ENCODE results near the gene WDR1. TPM values are rescaled to one million over a fixed set of nuclear protein-coding genes. Genes with fewer than 3 reads are reported as not detected.

WDR1 gene
- total and polyA plus RNA-seq, 2 experiments from 2014 or later = 413 to 487 TPM

DNA sequence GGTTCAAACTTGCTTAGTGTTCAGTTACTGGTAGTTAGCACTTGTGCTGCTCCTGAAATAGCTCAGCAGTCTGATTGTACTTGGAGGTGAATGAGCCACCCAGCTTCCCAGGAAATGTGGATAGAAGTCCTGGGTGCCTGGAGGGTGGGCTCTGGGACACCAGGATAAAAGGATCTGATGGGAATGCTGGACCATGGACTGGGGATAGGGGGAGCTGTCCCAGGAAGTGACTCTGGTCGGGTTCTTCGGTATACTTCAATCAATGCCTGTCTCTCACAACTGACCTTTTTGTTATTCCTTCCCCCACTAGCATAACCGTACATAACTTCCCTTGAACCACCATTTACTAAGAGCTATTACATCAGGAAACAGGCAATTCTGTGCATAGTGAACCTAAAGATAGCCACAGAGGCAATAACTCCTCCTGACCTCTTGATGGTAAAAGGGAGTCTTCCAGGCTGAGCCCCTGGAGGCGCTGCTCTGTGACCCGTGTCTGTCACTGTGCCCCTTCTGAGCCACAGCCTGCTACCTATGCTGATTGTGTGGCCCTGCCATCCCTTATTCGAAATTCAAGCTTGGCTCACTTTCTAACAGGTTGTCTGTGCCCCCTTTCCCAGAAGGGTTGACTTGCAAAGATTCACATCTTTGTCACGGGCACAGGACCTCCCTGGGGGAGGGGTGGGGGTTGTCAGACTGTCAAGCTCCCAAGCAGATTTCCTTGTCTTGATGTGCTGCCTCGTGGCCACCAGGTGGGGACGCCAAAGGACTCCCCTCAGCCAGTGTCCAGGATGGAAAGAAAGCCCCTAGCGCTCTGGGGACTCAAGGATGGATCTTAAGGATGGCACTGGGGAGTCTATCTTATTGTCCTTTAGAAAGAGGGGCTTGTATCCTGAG is 24.5 kb upstream of the WDR1 start:
- H3K79me2 ChIP-seq (ENCODE audit: insufficient read depth) = no peaks in the 10 kb centered on the region
- in situ Hi-C loops (cut with MboI) = no loop called here
- TF ChIP-seq EZH2 (IDR thresholded peaks at IDR 0.05; ENCODE audit: insufficient read depth, poor library complexity, severe bottlenecking) = no peak
- no peak for TF ChIP-seq EZH2phosphoT487 (IDR thresholded peaks at IDR 0.05; ENCODE audit: insufficient read depth, low read depth)
- H3F3A ChIP-seq (ENCODE audit: insufficient read depth) = no peaks in the 10 kb centered on the region
- H3K9ac ChIP-seq = no peak overlapping the region
- H4K20me1 ChIP-seq (ENCODE audit: insufficient read depth) = no peaks in the 10 kb centered on the region
- no peak overlapping the region for H2AFZ ChIP-seq
- H3K4me2 ChIP-seq (ENCODE audit: unreplicated experiment) = no peak overlapping the region
- H3K36me3 ChIP-seq (ENCODE audit: low read depth) = no peaks in the 10 kb centered on the region
- DNase-seq = no peak
- H3K27me3 ChIP-seq (replicated peaks; ENCODE audit: insufficient read depth) = peaks cover 12% of the 10 kb centered on the region
- H3K4me3 ChIP-seq = no peak overlapping the region
- no peak overlapping the region for H3K27ac ChIP-seq
- H3K4me1 ChIP-seq (ENCODE audit: insufficient read depth) = no peaks in the 10 kb centered on the region
- H3K9me2 ChIP-seq (ENCODE audit: insufficient read depth) = no peaks in the 10 kb centered on the region
- WGBS, 2 experiments (ENCODE audit: low coverage in 1 of 2, low lambda C conversion rate in 2 of 2, missing lambda C conversion rate in 2 of 2) = 43 to 45% methylated on average over 10 of the region's 10 CpGs
- no peaks in the 10 kb centered on the region for H3K9me3 ChIP-seq (ENCODE audit: low read depth)

DNA sequence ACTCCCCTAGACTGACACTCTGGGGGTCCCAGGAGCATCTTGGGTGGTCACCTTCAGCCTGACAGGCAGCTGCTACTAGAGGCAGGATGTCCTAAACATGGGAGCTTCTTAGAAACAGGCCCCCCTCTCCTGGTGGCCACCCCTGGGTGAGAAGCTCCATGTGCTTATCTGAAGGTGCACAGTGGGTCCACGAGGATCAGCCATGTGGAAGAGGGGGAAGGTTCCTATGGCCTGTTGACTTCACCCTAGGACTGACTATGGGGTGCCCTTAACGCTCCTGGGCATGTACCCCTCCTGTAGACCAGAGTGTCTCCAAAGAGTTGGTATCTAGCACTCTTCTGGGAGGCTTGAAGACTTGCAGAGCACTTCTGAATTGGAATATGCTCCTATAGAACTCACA is 22.9 kb upstream of the WDR1 start:
- no peak overlapping the region for H3K4me2 ChIP-seq (ENCODE audit: unreplicated experiment)
- H3K36me3 ChIP-seq (ENCODE audit: low read depth) = no peaks in the 10 kb centered on the region
- H2AFZ ChIP-seq = no peak overlapping the region
- no peaks in the 10 kb centered on the region for H4K20me1 ChIP-seq (ENCODE audit: insufficient read depth)
- no peaks in the 10 kb centered on the region for H3K4me1 ChIP-seq (ENCODE audit: insufficient read depth)
- in situ Hi-C loops (cut with MboI) = no loop called here
- H3K9me3 ChIP-seq (ENCODE audit: low read depth) = no peaks in the 10 kb centered on the region
- DNase-seq = no peak
- no peak for TF ChIP-seq EZH2 (IDR thresholded peaks at IDR 0.05; ENCODE audit: insufficient read depth, poor library complexity, severe bottlenecking)
- TF ChIP-seq EZH2phosphoT487 (IDR thresholded peaks at IDR 0.05; ENCODE audit: insufficient read depth, low read depth) = no peak
- H3K27ac ChIP-seq = no peak overlapping the region
- H3F3A ChIP-seq (ENCODE audit: insufficient read depth) = no peaks in the 10 kb centered on the region
- no peaks in the 10 kb centered on the region for H3K9me2 ChIP-seq (ENCODE audit: insufficient read depth)
- no peak overlapping the region for H3K4me3 ChIP-seq
- WGBS, 2 experiments (ENCODE audit: low coverage in 1 of 2, low lambda C conversion rate in 2 of 2, missing lambda C conversion rate in 2 of 2) = 29 to 41% methylated on average over 2 of the region's 2 CpGs
- H3K9ac ChIP-seq = no peak overlapping the region
- H3K79me2 ChIP-seq (ENCODE audit: insufficient read depth) = no peaks in the 10 kb centered on the region
- H3K27me3 ChIP-seq (replicated peaks; ENCODE audit: insufficient read depth) = peaks cover 7% of the 10 kb centered on the region

DNA sequence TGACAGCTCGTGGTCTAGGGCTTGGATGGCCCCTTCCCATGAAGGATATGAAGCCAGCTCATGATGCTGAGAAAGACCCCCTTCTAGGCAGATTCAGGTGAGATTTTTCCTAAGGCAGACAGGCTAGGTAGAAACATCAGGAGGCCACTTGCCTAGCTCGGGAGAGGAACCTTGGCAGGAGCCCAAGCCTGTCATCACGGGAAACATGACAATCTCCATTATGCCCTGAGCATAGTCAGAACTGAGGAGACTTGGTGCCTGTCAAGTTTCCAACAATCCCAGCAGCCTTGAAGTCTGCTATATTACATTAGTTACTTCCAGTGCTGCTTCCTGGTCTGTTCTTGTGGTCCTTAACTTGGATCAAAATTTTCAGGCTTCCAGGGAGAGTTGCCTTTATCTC is 18.7 kb upstream of the WDR1 start:
- no peak overlapping the region for H2AFZ ChIP-seq
- no peak for DNase-seq
- H3K27me3 ChIP-seq (replicated peaks; ENCODE audit: insufficient read depth) = no peaks in the 10 kb centered on the region
- in situ Hi-C loops (cut with MboI) = no loop called here
- H3K79me2 ChIP-seq (ENCODE audit: insufficient read depth) = no peaks in the 10 kb centered on the region
- peaks cover 2% of the 10 kb centered on the region for H3F3A ChIP-seq (ENCODE audit: insufficient read depth)
- peaks cover 2% of the 10 kb centered on the region; the same call in 1 of the 2 replicates for H3K4me1 ChIP-seq (ENCODE audit: insufficient read depth)
- H3K36me3 ChIP-seq (ENCODE audit: low read depth) = no peaks in the 10 kb centered on the region
- no peak overlapping the region for H3K27ac ChIP-seq
- no peaks in the 10 kb centered on the region for H3K9me3 ChIP-seq (ENCODE audit: low read depth)
- WGBS, 2 experiments (ENCODE audit: low coverage in 1 of 2, low lambda C conversion rate in 2 of 2, missing lambda C conversion rate in 2 of 2) = 39 to 61% methylated on average over 3 of the region's 3 CpGs
- H3K4me2 ChIP-seq (ENCODE audit: unreplicated experiment) = no peak overlapping the region
- TF ChIP-seq EZH2phosphoT487 (IDR thresholded peaks at IDR 0.05; ENCODE audit: insufficient read depth, low read depth) (no peak), EZH2 (IDR thresholded peaks at IDR 0.05; ENCODE audit: insufficient read depth, poor library complexity, severe bottlenecking) (no peak)
- H4K20me1 ChIP-seq (ENCODE audit: insufficient read depth) = no peaks in the 10 kb centered on the region
- H3K9ac ChIP-seq = no peak overlapping the region
- no peaks in the 10 kb centered on the region for H3K9me2 ChIP-seq (ENCODE audit: insufficient read depth)
- H3K4me3 ChIP-seq = no peak overlapping the region

DNA sequence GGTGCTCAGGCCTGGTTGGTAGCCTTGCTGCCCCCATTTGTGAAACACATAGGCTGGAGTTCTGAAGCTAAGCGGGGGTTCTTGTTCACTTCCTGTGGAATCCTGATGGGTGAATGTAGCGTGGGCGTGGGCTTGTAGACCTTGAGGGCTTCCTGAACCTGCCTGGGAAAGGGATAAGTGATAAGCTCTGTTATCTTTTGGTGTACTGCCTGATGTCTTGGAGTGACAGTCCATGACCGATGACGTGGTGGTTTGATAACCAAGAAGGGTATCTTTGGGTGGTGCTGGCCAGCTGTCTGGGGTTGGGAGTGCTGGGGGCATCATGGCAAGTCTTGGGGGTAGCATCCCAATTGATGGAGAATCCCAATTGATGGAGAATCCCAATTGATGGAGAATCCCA is 17.5 kb upstream of the WDR1 start:
- Histone ChIP-seq H3K9me3 (ENCODE audit: low read depth) (no peaks in the 10 kb centered on the region), H3K4me2 (ENCODE audit: unreplicated experiment) (no peak overlapping the region), H3K36me3 (ENCODE audit: low read depth) (no peaks in the 10 kb centered on the region), H3K27ac (no peak overlapping the region), H3K79me2 (ENCODE audit: insufficient read depth) (no peaks in the 10 kb centered on the region), H2AFZ (no peak overlapping the region), H3K9ac (no peak overlapping the region), H3K9me2 (ENCODE audit: insufficient read depth) (no peaks in the 10 kb centered on the region), H3K4me3 (no peak overlapping the region), H3K4me1 (ENCODE audit: insufficient read depth) (peaks cover 13% of the 10 kb centered on the region), H3F3A (ENCODE audit: insufficient read depth) (peaks cover 14% of the 10 kb centered on the region), H4K20me1 (ENCODE audit: insufficient read depth) (no peaks in the 10 kb centered on the region), H3K27me3 (replicated peaks; ENCODE audit: insufficient read depth) (no peaks in the 10 kb centered on the region)
- 84 to 85% methylated on average over 5 of the region's 5 CpGs for WGBS, 2 experiments (ENCODE audit: low coverage in 1 of 2, low lambda C conversion rate in 2 of 2, missing lambda C conversion rate in 2 of 2)
- no peak for DNase-seq
- TF ChIP-seq EZH2 (IDR thresholded peaks at IDR 0.05; ENCODE audit: insufficient read depth, poor library complexity, severe bottlenecking) (no peak), EZH2phosphoT487 (IDR thresholded peaks at IDR 0.05; ENCODE audit: insufficient read depth, low read depth) (no peak)
- in situ Hi-C loops (cut with MboI) = no loop called here

Measured in GM23248 (cell line).